Dermis blood vessel endothelial cell (primary cell): ENCODE data around the gene APLP2. TPM values are rescaled to one million over a fixed set of nuclear protein-coding genes. Genes with fewer than 3 reads are reported as not detected.
"Not testable (repeated sequence)": the region's sequence is repeated elsewhere in the genome, so short reads cannot be mapped to it uniquely, and the experiment has no call there.

Experiments used
- DNase-seq: peaks from one replicate; pipeline ENCODE4 v3.0.0; 2010
- total RNA-seq: library from RNA; depleted of rRNA; stranded (reverse); fragments of >200 nt; gene quantifications from 2 replicates; pipeline ENCODE4 v1.2.3, GENCODE V29; 2014

APLP2 gene
- total RNA-seq, 1 donor from 2014 or later: 986 TPM

DNA sequence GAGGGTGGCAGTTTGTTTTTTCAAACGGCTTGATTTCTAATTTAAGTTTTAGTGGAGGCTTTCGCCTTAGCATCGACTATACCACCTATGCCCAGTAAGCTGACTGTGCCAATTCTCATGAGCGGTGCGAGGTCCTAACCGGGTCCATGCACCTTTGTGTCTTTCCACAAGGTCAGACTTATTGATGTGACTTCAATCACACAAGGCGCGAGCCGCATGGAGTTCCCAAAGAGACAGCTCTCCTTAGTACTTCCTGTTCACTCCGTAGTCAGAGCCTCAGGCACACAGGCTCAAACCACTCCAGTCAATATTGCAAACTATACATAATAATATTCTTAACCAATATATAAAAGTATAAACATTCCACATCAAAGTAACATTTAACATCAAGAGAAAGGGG is 108.1 kb downstream of the APLP2 start:
- DNase-seq: no peak

DNA sequence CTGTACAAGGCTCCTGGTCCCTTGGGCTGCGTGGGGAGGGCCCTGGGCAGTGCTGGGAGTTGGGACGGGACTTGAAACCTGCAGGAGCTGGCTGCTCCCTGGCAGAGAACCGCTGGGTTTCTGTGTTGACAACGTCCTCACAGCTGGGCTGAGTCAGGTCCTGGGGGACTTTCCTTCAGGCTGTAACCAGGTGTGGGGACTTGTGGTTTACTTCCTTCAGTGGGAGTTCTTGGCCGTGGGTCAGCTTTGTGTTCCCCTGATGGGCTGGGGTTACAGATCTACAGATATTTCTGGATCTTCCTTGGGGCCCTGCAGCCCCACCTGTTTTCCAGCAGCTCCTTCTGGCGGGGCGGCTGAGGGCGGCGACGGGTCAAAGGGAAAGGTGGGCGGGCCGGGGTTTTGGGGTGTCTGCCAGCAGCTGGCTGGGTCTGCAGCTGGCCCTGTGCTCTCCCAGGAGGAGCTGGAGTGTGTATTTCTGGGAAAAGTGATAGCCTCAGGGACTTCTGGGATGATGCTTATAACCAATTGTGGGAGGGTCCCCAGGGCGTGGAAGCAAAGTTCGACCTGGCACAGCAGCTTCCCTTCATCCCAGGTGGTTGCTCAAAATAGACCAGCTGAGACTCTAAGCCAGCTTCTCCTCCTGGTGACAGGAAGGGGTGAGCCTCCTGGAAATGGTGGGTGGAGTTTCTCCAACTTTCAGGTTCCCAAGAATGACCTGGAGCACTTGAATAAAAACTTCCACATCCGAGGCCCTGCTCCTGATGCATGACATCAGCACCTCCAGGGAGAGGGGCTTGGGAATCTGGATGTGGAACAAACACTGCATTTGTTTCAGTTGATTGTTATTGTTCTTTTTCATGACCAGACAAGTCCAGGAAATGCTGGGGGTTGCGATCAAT is 109.0 kb downstream of the APLP2 start:
- DNase-seq: no peak

DNA sequence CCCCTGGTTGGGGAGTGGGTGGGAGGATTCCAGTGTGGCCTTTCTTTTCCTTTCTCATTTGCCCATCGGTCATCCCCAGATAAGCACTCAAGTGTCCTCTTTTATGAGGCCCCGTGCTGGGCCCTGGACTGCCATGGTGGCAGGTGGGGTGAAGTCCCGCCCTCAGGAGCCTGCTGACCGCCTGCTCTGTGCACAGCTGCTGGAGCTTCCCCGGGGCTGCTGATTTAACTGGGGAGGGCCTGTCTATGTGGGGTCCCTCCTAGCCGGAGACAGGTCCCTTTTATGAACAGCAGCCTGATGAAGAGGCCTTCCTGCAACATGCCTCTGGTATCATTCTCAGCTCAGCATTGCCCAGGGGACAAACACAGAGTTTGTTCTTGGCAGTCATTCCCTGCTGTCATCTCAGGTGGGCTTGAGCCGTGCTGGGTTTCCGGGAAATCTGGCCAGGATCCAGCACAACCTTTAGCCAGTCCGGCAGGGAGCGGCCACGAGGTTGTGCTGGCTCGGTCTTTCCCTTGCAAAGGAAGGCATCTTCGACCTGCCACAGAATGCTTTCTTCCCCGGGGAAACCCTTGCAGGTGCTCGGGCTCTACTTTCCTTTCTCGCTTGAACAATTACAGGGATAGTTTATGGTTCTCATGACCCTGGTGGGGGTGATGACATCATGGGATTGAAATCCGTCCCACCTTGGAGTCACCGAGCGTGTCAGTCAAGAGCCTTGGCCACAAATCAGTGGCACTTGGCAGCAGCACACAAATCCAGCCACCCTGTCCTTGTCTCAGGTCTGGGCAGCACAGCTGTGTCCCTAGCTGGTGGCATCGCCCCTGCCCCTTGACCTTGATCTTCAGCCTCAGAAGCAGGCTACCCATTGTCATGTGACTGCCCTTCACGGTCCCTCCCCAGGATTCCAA is 110.0 kb downstream of the APLP2 start:
- DNase-seq: no peak

DNA sequence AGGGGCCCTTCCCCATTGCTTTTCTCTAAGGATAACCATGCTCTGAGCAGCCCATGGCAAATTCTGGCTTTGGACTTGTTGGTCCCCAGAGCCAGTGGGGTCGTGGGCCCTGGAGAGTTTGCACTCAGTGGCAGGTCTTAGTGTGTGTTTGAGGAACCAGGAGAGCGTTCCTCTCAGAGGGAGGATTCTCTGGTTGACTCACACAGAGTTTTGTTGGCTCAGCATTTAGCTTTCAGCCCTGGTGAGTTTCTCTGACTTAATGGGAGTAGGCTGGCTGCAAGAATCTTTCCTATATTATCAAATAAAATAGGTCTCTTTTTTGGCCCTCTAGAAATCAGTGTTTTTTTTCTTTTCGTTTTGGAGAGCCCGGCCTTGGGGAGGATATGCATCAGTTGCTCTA is 110.8 kb downstream of the APLP2 start:
- no peak for DNase-seq

DNA sequence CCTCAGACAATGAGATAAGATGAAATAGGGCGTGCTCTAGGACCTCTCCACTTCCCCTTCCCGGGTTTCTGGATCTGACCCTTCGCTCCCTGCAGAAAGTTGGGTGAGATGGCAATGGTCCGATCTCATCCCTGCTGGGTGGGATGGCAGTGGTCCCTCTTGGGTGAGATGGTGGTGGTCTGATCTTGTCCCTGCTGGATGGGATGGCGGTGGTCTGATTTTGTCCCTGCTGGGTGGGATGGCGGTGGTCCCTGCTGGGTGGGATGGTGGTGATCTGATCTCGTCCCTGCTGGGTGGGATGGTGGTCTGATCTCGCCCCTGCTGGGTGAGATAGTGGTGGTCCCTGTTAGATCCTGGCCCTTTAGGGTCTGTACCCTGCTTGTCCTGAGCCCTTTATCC is 111.2 kb downstream of the APLP2 start:
- DNase-seq: no peak

DNA sequence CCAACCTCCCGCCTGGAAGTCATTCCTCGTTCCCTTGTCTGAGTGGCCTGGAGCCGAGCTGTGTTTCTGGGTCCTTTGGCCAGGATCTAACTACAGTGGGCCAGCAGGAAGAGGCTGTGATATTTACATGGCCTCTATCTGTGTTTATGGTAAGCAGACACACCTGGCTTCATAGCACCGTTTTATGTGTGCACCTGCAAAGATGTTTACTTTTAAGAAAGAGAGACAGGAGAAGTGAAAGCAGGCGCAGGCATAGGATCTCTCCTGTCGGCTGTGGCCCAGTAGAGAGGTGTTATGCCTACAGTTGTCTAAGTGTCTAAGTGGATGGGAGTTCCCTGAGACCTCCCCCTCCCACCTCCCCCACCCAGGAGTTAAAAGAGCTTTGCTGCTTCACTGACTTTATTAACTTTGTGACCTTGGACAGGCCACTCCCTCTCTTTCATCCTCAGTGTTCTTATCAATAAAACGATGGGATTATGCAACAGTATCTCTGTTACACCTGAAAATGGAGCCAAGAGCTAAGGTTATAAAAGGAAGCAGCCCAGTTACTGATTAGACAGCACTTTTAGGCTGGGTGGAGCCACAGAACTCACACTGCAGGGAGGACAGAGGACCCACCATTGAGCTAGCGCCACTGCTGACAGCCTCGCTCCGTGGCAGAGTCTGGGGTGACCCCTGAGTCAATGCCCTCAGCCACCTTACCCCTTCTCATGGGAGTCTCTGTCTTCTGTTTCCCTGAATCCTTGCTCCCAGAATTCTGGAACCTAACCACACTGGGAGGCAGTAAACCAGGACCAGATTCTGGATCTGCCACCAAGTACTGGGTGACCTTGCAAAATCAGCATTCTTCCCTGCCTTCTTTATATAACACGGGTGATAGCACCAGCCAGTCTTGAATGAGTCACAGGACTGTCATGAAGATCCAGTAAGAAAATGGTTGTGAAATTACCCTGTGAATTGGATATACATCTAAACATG is 111.9 kb downstream of the APLP2 start:
- no peak for DNase-seq

DNA sequence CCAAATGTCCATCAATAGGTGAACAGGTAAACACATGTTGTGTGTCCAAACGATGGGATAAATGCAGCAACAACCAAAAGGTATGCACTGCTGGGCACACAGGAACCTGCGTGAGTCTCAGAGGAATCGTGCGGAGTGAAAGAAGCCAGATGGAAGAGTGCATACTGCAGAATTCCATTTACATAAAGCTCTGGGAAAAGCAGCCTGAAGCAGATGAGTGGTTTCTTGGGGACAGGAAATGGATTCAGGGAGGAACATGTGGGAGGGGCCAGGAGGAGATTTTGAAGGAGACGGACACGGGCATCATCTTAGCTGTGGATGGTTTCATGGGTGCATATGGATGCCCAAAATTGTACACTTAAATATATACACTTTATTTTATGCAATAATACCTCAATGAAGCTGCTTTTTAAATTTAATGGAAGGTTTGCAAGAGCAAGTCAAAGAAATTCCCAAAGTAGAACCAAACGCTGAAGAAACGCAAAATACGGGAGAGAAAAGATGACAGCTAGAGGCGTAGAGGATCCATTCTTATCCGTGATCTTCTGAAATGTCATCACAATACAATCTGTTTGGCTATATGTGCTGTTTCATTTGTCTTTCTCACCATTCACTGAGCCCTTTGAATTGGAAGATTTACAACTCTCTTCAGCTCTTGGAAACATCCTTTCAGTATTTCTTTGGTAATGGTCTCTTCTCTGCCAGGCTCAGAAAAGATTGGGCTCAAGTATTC is 114.3 kb downstream of the APLP2 start:
- no peak for DNase-seq

DNA sequence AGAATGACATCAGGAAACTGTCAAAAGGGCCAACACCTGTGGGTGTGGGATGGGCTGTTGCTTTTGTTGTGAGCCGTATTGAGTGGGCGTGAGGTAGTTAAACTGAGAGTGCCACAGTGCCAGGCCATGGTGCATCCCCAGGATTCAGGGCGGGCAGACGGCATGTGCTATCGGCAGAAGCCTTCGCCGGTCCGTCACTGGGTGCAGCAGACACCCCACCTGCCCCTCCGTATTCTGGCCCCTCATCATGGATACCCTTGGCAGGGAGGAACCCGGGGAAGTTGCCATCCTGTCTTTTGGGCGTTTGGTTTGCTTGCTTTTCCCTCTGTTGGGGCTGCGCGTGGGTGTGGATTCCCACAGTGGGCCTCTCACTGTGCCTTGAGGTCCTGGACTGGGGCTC is 117.4 kb downstream of the APLP2 start:
- no peak for DNase-seq

DNA sequence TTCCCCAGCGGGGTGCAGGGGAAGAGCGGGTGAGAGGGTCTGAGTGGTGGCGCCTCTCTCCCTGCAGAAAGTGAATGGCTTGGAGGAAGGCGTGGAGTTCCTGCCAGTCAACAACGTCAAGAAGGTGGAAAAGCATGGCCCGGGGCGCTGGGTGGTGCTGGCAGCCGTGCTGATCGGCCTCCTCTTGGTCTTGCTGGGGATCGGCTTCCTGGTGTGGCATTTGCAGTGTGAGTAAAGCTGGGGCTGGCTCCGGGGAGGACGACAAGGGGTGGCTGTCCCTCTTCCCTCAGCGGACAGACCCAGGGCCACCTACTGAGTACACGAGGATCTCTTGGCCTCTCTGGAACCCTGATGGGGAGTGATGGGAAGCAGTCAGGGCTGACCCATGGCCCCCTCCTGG is 118.4 kb downstream of the APLP2 start:
- no peak for DNase-seq

DNA sequence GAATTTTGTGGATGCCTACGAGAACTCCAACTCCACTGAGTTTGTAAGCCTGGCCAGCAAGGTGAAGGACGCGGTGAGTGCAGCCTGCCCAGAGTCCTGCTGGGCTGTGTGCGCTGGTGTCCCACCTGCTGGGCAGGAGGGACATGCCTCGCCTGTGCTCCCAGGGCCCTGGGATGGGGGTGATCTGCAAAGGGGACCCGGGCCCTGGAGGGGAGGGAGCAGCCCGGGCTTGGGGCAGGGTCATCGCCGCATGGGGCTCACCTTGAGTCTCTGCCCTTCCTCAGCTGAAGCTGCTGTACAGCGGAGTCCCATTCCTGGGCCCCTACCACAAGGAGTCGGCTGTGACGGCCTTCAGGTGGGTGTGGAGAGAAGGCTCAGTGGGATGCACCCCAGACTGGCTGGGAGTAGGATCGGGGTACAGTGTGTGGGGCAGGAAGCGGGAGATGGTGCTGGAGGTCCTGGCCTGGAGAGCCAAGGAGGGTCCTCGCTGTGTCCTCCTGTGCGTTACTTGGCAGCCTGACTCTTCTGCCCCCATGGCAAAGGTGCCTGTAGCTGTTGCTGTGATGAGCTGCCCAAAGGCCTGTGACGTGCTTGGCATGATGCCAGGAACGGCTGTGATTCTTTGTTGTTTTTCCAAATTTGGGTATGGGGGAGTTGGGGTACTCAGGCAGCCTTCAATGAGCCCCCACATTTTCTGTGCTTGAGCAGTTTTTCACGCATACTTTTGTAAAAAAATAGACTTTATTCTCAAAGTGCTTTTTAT is 119.1 kb downstream of the APLP2 start:
- DNase-seq: no peak

DNA sequence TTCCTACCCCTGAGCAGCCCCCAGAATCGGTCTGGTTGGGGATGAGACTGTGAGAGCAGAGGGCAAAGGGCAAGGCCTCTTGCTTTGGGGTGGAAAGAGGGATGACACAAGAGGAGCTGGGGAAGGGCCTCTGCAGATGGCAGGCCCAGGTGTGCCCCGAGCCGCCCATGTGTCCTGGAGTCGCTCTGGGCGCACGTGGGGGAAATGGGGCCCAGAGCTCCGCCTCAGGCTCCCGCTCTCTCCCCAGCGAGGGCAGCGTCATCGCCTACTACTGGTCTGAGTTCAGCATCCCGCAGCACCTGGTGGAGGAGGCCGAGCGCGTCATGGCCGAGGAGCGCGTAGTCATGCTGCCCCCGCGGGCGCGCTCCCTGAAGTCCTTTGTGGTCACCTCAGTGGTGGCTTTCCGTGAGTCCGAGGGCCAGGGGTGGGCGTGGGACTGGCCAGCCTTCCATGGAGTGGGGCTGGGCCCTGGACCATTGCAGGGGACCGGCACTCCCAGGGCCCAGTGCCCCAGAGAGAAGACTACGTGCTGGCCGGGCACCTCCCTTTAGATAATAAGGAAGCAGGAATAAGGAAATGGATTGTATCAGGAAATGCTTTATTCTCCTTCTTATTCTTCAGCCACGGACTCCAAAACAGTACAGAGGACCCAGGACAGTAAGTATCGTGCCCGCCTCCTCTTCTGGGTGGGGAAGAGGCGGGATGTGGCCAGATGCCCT is 120.0 kb downstream of the APLP2 start:
- no peak for DNase-seq

DNA sequence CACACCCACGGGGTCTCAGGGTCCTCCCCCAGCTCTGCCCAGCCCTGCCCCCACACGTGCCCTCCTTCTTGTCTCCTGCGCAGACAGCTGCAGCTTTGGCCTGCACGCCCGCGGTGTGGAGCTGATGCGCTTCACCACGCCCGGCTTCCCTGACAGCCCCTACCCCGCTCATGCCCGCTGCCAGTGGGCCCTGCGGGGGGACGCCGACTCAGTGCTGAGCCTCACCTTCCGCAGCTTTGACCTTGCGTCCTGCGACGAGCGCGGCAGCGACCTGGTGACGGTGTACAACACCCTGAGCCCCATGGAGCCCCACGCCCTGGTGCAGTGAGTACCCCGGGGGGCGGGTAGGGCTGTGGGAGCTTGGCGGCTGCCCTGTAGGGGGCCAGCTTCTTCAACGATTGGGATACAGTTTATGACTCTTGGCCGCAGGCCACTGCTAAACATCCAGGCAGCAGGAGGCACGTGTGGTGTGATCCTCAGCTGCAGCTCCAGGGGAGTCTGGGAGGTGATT is 120.7 kb downstream of the APLP2 start:
- no peak for DNase-seq

DNA sequence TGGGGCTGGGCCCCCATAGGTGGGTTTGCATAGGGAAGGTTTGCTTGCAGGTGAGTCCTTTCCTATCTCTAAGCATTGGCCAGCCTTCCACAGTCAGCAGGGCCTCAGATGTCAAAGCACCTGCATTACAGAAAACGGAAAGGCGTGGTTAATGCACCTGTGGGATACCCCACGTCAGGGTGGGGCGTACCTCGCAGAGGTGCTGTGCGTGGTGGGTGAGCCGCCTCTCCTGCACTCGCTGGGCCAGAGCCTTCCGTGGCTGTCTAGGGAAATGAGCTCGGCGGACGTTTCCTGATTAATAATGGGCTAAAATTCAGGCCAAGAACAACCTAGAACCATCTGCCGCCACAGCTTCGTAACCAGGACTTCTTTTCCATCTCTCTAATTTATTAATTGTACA is 122.2 kb downstream of the APLP2 start:
- no peak for DNase-seq

DNA sequence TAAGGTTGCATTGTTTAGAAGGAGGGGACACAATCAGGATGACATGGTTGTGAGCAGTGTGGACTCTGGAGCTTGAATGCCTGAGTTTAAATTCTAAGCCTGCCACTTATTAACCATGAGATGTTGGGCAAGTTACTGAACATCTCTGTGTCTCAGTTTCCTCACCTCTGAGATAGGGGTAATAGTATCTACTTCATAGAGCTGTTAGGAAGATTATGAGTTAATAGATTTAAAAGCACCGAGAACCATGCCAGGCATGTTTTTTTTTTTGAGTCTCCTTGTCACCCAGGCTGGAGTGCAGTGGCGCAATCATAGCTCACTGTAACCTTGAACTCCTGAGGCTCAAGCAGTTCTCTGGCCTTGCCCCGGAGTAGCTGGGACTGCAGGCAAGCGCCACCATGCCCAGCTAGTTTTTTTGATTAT is 123.2 kb downstream of the APLP2 start:
- DNase-seq: no peak

DNA sequence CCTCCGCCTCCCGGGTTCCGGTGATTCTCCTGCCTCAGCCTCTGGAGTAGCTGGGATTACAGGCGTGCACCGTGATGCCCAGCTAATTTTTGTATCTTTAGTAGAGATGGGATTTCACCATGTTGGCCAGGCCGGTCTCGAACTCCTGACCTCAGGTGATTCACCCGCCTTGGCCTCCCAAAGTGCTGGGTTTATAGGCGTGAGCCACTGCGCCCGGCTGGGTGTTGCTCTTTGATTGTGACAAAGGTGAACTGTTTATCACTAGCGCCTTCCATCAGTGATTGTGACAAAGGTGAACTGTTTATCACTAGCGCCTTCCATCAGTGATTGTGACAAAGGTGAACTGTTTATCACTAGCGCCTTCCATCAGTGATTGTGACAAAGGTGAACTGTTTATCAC is 123.9 kb downstream of the APLP2 start:
- DNase-seq: not testable (repeated sequence)

Other genes starting within 250 kb of the APLP2 start
- 28.9 and 33.4 TPM in 2 replicates for gene NFRKB, start 174.3 kb upstream of the APLP2 start, total RNA-seq
- gene PRDM10, start 67.1 kb upstream of the APLP2 start, total RNA-seq: 7.1 and 9.0 TPM in 2 replicates
- 0.14 and 0.34 TPM in 2 replicates for gene ST14, start 89.9 kb downstream of the APLP2 start, total RNA-seq
- gene ZBTB44, start 245.0 kb downstream of the APLP2 start, total RNA-seq: 34.7 and 36.4 TPM in 2 replicates